Stimulated activated CD8-positive, alpha-beta memory T cell treated with anti-CD3 and anti-CD28 coated beads, Interleukin-12 subunit alpha, Interleukin-12 subunit beta, amount 100 ng/mL, for 24 hours (primary cell): Measurements from ENCODE around the gene OCA2.
"Not testable (repeated sequence)": the region's sequence is repeated elsewhere in the genome, so short reads cannot be mapped to it uniquely, and the experiment has no call there.

ENCODE experiments used
- DNase-seq: peaks from one replicate; pipeline ENCODE4 v3.0.0-alpha.2; 2020; ENCODE audit errors: extremely low read depth

Gene OCA2

DNA sequence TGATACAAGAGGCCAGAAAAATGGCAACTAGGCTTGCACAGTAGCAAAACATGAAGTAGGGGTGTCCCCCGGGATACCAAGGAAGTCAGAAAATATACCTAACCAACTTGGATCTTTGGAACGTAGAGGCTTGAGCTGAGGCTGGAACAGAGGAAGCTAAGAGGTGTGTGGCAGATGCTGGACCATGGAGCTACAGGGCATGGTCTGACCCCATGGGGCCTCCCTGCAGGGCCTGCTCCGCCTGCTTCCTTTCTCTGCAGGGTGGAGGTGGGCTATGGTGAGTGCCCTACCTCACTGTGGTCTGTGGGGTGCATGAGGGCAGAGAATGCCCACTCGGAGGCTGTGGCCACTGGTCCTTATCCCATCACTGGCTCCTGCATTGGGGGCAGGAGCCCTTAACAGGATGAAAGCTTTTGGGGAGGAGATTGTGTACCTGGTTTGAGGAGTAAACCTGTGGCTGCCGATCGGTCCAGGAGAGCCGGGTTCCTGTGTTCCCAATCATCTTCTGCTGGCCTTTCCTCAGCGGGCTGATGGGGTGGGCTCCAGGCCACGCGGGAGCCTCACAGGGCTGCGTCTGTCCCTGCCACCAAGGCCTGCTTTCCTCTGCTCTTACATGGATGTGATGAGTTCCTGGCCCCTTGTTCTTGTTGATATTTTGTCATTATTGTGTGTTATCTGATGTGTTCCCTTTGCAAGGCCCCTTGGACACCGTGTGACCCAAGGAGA is 96.8 kb downstream of the OCA2 start:
- DNase-seq, result no peak

GRCh38 chr15:28001641-28002040 is 97.5 kb downstream of the OCA2 start:
- DNase-seq, result no peak

DNA sequence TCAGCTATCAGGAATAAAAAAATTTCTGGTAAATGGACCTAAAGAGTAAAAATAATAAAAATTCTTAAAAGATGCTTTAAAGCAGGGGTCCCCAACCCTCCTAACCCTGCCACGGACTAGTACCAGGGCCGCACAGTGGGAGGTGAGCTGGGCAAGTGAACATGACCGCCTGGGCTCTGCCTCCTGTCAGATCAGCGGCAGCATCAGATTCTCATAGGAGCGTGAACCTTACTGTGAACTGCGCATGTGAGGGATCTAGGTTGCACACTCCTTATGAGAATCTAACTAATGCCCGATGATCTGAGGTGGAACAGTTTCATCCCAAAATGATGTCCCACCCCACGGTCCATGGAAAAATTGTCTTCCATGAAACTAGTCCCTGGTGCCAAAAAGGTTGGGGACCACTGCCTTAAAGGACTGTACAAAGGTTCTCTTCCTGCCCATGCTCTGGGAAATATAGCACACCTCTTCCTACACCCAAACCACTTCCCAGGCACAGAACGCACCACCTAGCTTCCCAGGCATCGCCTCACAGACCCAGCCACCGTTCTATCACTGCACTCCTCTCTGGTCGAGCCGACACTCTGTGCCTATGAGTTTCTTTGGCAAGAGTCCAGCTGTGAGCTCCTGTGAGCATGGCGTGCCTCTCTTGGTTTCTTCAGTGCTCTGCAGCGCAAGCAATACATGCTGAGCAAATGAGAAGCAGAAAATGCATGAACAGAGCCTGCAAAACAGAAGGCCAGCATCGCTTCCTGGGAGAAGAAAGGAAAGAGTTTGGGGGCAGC is 104.9 kb downstream of the OCA2 start:
- DNase-seq, result no peak

DNA sequence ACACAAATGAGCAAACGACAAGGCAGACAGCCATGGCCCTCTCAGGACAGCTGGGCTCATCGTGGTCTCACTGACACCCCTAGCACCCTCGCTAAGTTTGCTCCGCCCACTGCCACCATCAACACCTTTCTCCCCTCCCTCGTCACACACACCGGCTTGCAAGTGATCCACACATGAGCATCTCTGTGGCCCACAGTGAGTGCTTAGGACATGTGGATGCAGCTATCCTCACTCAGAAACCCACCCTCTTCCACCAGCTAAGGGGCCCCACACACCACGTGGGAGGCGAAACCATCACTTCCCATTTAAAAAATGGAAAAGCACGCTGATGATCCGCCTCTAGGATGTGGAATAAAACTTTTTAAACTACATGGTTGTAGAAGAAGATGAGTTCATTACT is 105.6 kb downstream of the OCA2 start:
- DNase-seq, result no peak

- no peak for DNase-seq
These were observed 108.3 kb downstream of the OCA2 start for GRCh38 chr15:27990521-27991515.

DNA sequence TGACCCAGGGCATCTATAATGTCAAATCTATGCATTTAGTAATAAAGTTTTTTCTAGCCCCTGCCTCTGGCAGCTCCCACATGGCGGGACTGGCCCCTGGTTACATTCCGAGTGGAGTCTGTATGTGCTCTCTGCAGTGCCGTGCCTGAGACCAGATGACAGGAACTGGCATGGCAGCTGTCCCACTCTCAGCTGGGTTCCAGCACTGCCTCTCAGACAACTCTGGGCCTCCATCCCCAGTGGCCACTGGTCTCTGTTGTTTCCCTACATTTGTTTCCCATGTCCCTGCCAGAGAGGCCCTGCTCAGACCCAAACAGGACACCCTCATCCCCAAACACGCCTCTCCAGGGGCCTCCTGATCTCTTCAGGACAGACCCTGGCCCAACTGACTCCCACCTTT is 109.3 kb downstream of the OCA2 start:
- DNase-seq, result no peak

- no peak for DNase-seq
These were observed 109.7 kb downstream of the OCA2 start for GRCh38 chr15:27989427-27989826.

GRCh38 chr15:27985099-27985498 is 114.0 kb downstream of the OCA2 start:
- DNase-seq, result no peak

GRCh38 chr15:27983496-27983895 is 115.6 kb downstream of the OCA2 start:
- no peak for DNase-seq

DNA sequence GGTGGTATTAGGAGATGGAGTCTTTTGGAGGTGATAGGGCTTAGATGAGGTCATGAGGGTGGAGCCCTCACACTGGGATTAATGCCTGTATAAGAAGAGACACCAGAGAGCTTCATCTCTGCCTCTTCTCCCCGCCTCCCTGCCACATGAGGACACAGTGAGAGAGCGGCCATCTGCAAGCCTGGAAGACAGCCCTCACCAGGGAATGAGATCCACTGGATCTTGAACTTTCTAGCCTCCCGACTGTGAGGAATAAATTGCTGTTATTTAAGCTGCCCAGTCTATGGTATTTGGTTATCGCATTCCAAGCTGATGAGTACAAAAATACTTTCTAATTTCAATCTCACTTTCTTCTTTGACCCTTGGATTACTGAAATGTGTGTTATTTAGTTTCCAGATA is 121.4 kb downstream of the OCA2 start:
- no peak for DNase-seq

DNA sequence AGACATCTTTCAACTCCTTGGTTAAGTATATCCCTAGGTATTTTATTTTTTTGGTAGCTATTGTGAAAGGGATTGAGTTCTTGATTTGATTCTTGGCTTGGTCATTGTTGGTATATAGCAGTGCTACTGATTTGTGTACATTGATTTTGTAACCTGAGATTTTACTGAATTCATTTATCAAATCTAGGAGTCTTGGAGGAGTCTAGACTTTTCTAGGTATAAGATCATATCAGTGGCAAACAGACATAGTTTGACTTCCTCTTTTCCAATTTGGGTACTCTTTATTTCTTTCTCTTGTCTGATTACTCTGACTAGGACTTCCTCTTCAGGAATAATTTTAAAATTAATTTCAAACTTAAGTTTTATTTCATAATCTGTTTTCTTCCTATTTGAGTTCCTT is 125.2 kb downstream of the OCA2 start:
- no peak for DNase-seq

GRCh38 chr15:27970661-27971392 is 128.3 kb downstream of the OCA2 start:
- no peak for DNase-seq

GRCh38 chr15:27967541-27967940 is 131.6 kb downstream of the OCA2 start:
- DNase-seq, result no peak

GRCh38 chr15:27965546-27965945 is 133.6 kb downstream of the OCA2 start:
- DNase-seq, result no peak

GRCh38 chr15:27961801-27962200 is 137.3 kb downstream of the OCA2 start:
- no peak for DNase-seq

DNA sequence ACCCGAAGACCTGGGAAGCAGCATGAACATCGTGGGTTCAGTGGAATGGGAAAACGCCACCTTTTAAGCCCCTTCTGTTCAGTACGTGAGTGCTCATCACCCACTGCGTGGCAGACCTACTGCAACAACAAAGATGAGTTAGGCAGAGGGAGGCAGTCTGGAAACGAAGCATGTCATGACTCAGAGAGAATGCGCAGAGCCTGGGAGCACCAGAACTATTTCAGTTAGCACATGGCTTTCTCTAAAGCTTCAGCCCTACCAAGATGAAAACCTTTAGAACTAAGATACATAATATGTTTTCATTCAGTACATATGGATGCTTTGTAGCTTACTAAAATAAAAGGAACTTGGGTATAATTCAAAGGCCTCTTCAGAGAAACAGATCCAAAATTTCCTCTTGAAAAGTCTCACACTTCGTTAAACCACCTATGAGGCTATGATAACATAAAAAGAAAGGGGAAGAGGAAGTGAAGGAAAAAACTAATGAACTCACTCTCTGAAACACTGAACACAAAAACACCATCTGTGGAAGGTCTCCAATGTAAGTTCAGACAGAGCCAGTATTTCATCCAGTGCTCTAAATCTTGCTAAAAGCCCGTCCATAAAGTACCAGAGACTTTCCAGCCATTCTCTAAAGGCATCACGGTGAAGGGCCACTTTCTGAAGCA is 140.1 kb downstream of the OCA2 start:
- no peak for DNase-seq

- DNase-seq, result no peak
These were observed 142.8 kb downstream of the OCA2 start for GRCh38 chr15:27956285-27956684.

DNA sequence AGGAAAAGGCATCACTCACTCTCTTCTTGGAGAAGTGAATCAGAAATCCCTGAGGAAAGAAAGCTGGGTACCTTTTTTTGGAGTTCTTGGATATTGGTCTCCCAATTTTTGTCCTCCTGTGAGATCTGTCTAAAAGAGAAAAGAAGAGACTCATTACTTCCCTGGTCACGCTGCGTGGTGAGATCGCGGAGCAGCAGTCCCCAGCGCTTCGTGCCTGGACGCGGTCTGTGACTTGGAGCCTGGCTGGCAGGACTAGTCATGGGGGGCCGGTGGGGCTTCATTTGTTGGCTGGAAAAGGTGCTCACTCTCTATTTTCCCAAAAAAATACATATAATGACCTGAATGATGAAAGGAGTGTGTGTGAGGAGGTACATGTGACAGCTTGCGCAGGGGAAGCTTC is 144.0 kb downstream of the OCA2 start:
- no peak for DNase-seq

GRCh38 chr15:27952593-27952992 is 146.5 kb downstream of the OCA2 start:
- not testable (repeated sequence) for DNase-seq

- no peak for DNase-seq
These were observed 147.8 kb downstream of the OCA2 start for GRCh38 chr15:27951191-27951890.
